ENCODE data around the gene RPL37A.
"Not testable (repeated sequence)": the region's sequence is repeated elsewhere in the genome, so short reads cannot be mapped to it uniquely, and the experiment has no call there.

RPL37A gene

GRCh38 chr2:216507220-216508160 lies 8.8 kb downstream of the RPL37A start:
- in situ Hi-C loops (cut with MboI; ENCODE audit: low pct_unique_long_range_greater_than_20kb, low sequenced_read_pairs, unreplicated experiment), result loop anchor here (5.0 kb wide), 1 partner anchor 160 kb away; no protein-coding TSS in a partner anchor
- DNase-seq (ENCODE audit: low spot score), result no peak

GRCh38 chr2:216508229-216508628 lies 9.6 kb downstream of the RPL37A start:
- in situ Hi-C loops (cut with MboI; ENCODE audit: low pct_unique_long_range_greater_than_20kb, low sequenced_read_pairs, unreplicated experiment), result loop anchor here (5.0 kb wide), 1 partner anchor 159 kb away; no protein-coding TSS in a partner anchor
- DNase-seq (ENCODE audit: low spot score), result no peak
- no peak for TF ChIP-seq CTCF (IDR thresholded peaks at IDR 0.05; ENCODE audit: extremely low read depth, insufficient read depth, missing control alignments)

More at GRCh38 chr2:216507220-216508160, 8.8 kb downstream of the RPL37A start:
- TF ChIP-seq CTCF (IDR thresholded peaks at IDR 0.05; ENCODE audit: extremely low read depth, insufficient read depth, missing control alignments), result no peak

- TF ChIP-seq CTCF (IDR thresholded peaks at IDR 0.05; ENCODE audit: extremely low read depth, insufficient read depth, missing control alignments), result peak; percentile 63
- DNase-seq (ENCODE audit: low spot score), result no peak
- in situ Hi-C loops (cut with MboI; ENCODE audit: low pct_unique_long_range_greater_than_20kb, low sequenced_read_pairs, unreplicated experiment), result no loop called here
Measured at GRCh38 chr2:216516730-216517350, 18.2 kb downstream of the RPL37A start.

- TF ChIP-seq CTCF (IDR thresholded peaks at IDR 0.05; ENCODE audit: extremely low read depth, insufficient read depth, missing control alignments), result no peak
- in situ Hi-C loops (cut with MboI; ENCODE audit: low pct_unique_long_range_greater_than_20kb, low sequenced_read_pairs, unreplicated experiment), result no loop called here
- no peak for DNase-seq (ENCODE audit: low spot score)
Measured at GRCh38 chr2:216517447-216518225, 19.0 kb downstream of the RPL37A start.

GRCh38 chr2:216518566-216519119 lies 20.0 kb downstream of the RPL37A start:
- in situ Hi-C loops (cut with MboI; ENCODE audit: low pct_unique_long_range_greater_than_20kb, low sequenced_read_pairs, unreplicated experiment), result not testable (repeated sequence)

GRCh38 chr2:216519154-216519762 lies 20.6 kb downstream of the RPL37A start:
- in situ Hi-C loops (cut with MboI; ENCODE audit: low pct_unique_long_range_greater_than_20kb, low sequenced_read_pairs, unreplicated experiment), result no loop called here
- peak; percentile 78 for TF ChIP-seq CTCF (IDR thresholded peaks at IDR 0.05; ENCODE audit: extremely low read depth, insufficient read depth, missing control alignments)
- peak; percentile 58 for DNase-seq (ENCODE audit: low spot score)

More at GRCh38 chr2:216518566-216519119, 20.0 kb downstream of the RPL37A start:
- DNase-seq (ENCODE audit: low spot score), result not testable (repeated sequence)

All from GM13977 (cell line).